Lower leg skin (tissue), 4 donors: Measurements from ENCODE around the gene KATNIP. TPM values are rescaled to one million over a fixed set of nuclear protein-coding genes. Genes with fewer than 3 reads are reported as not detected.

Experiments used
- DNase-seq, 2 donors: peaks; one replicate each; pipeline ENCODE4 v3.0.0-alpha.2; 2019; ENCODE audit warnings: low spot score in 2 of 2
- H3K4me3 ChIP-seq: fragments of 200-600 bp; sonication (generic); 2 replicates; pipeline ENCODE4 v1.5.1; 2017; ENCODE audit warnings: mild to moderate bottlenecking, low read depth; ENCODE audit not compliant: poor library complexity, severe bottlenecking
- POLR2A ChIP-seq, 2 donors: fragments of 450-650 bp; IDR thresholded peaks; one replicate each; pipeline ENCODE4 v1.6.1; 2016 to 2017; ENCODE audit warnings: antibody characterized with exemption in 2 of 2, mild to moderate bottlenecking in 1 of 2, moderate library complexity in 1 of 2
- WGBS, 2 donors: methylation state at CpG; one replicate each; pipeline ENCODE4 v1.1.5; 2018; 5-methylcytosine and 5-hydroxymethylcytosine counted together
- intact Hi-C: fragments of 100-400 bp; cut with DNase I; formaldehyde crosslinking; loops from one replicate; pipeline ENCODE4 v1.15.0; 2023; ENCODE audit warnings: low total_unique reads
- total RNA-seq, 4 donors: library from RNA; depleted of rRNA; stranded (reverse); fragments of >200 nt; gene quantifications; one replicate each; pipeline ENCODE4 v1.1.0, GENCODE V29; 2016
- TF ChIP-seq, protein P1 (sequence below), 3 donors: fragments of 450-650 bp; IDR thresholded peaks; one replicate each; pipeline ENCODE4 v1.5.1; 2016; ENCODE audit warnings: antibody characterized with exemption in 3 of 3, mild to moderate bottlenecking in 3 of 3, moderate library complexity in 2 of 3

KATNIP gene
- total RNA-seq, 4 donors from 2014 or later = 18.5 to 33.6 (median 25.1) TPM

DNA sequence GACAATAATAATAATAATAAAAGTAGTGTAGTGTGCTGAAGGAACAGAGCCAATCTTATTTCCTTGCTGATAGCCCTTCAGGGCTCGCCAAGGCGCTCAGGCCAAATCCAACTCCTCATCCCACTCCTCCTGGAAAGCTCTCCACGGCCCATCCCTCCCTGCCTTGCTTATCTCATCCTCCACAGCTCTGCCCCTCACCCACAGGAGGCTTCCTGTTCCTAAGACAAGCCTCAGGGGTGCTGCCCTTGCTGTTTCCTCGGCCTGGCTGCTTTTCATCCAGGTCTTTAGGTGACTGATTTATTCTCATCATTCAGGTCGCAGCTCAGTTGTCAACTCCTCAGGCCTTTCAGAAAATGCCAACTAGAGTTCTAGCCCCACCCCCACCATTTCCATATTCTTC lies 11.4 kb upstream of the KATNIP start:
- intact Hi-C loops = no loop called here
- no peak for TF ChIP-seq POLR2A (IDR thresholded peaks at IDR 0.05)
- TF ChIP-seq, protein P1, sequence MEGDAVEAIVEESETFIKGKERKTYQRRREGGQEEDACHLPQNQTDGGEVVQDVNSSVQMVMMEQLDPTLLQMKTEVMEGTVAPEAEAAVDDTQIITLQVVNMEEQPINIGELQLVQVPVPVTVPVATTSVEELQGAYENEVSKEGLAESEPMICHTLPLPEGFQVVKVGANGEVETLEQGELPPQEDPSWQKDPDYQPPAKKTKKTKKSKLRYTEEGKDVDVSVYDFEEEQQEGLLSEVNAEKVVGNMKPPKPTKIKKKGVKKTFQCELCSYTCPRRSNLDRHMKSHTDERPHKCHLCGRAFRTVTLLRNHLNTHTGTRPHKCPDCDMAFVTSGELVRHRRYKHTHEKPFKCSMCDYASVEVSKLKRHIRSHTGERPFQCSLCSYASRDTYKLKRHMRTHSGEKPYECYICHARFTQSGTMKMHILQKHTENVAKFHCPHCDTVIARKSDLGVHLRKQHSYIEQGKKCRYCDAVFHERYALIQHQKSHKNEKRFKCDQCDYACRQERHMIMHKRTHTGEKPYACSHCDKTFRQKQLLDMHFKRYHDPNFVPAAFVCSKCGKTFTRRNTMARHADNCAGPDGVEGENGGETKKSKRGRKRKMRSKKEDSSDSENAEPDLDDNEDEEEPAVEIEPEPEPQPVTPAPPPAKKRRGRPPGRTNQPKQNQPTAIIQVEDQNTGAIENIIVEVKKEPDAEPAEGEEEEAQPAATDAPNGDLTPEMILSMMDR (IDR thresholded peaks at IDR 0.05) = no peak

DNA sequence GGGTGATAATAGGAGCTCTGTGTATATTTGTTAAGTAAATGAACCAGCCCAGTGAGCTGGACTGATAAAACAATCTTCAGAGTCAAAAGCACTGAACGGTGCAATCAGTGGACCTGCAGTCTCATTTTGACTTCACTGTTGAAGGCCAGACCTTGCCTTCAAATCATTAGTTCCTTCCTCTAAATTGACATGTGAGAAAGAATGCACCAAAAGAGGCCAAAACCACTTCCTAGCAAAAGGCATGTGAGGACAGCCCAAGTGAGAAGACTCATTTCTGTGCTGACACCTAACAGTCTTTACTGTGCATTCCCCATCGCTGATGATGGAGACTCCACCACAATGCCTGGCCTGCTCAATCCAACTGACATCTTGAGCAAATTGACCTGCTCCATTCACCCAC lies 10.8 kb upstream of the KATNIP start:
- no peak overlapping the region for H3K4me3 ChIP-seq
- intact Hi-C loops = no loop called here
- no peak for DNase-seq
- TF ChIP-seq, protein P1 (IDR thresholded peaks at IDR 0.05) = no peak
- no peak for TF ChIP-seq POLR2A (IDR thresholded peaks at IDR 0.05)
- WGBS, 2 donors = 85 to 86% methylated on average over 2 of the region's 2 CpGs

More for the DNA sequence above, 11.4 kb upstream of the KATNIP start:
- 71 to 72% methylated on average over 5 of the region's 5 CpGs for WGBS, 2 donors
- no peak for DNase-seq
- H3K4me3 ChIP-seq = no peak overlapping the region

DNA sequence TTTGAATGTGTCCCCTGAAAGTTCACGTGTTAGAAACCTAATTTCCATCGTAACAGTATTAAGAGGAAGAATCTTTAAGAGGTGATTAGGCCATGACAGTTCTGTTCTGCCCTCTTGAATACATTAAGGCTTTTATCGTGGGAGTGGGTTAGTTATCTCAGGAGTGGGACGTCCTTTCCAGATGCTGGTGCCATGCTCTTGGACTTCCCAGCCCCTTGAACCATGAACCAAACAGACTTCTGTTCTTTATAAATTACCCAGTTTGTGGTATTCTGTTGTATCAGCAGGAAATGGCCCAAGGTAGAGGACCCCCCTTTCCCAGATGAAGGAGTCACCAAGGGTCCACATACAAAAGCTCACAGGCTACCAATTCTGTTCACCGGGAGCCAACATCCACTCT lies 10.3 kb upstream of the KATNIP start:
- no peak for DNase-seq
- WGBS, 2 donors = 76 to 87% methylated on average over 5 of the region's 5 CpGs
- no peak overlapping the region for H3K4me3 ChIP-seq
- no peak for TF ChIP-seq POLR2A (IDR thresholded peaks at IDR 0.05)
- TF ChIP-seq, protein P1 (IDR thresholded peaks at IDR 0.05) = no peak
- intact Hi-C loops = no loop called here

DNA sequence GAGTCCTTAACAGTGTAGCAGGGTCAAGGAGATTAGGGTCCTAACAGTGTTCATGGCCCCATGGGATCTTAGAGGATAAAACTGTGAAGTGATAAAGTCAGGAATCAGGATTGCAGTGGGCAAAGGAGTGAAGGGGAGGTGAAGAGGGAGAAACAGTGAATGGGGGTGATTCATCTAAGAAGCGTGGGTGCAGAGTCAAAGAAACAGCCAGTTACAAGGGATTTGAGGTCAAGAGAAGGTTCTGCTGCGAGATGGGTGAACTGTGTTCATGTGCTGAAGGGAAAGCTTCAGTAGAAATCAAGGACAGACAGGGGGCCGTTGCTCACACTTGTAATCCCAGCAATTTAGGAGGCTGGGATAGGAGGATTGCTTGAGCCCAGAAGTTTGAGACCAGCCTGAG lies 6.1 kb upstream of the KATNIP start:
- no peak for DNase-seq
- TF ChIP-seq POLR2A (IDR thresholded peaks at IDR 0.05) = no peak
- TF ChIP-seq, protein P1 (IDR thresholded peaks at IDR 0.05) = no peak
- 92 to 94% methylated on average over 3 of the region's 3 CpGs for WGBS, 2 donors
- intact Hi-C loops = no loop called here
- no peak overlapping the region for H3K4me3 ChIP-seq

DNA sequence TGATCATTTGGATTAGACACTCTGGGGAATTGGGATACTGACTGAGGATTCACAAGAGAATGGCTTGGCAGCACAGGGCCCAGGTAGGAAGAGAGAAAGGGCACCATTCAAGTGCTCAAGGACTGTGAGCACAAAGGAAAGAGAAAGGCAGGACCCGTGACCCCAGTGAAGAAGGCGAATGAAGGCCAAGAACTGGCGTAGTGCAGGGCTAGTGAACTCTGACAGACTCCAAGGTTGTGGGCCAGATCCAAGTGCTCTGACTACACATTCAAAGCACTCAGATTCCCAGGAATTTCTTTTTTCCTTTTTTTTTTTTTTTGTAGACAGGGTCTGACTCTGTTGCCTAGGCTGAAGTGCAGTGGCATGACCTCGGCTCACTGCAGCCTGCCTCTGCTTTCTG lies 5.3 kb upstream of the KATNIP start:
- TF ChIP-seq, protein P1 (IDR thresholded peaks at IDR 0.05) = no peak
- TF ChIP-seq POLR2A (IDR thresholded peaks at IDR 0.05) = no peak
- H3K4me3 ChIP-seq = no peak overlapping the region
- 91 to 92% methylated on average over 4 of the region's 4 CpGs for WGBS, 2 donors
- DNase-seq = no peak
- intact Hi-C loops = loop anchor here (1.0 kb wide), 1 partner anchor 21 kb away; no protein-coding TSS in a partner anchor

DNA sequence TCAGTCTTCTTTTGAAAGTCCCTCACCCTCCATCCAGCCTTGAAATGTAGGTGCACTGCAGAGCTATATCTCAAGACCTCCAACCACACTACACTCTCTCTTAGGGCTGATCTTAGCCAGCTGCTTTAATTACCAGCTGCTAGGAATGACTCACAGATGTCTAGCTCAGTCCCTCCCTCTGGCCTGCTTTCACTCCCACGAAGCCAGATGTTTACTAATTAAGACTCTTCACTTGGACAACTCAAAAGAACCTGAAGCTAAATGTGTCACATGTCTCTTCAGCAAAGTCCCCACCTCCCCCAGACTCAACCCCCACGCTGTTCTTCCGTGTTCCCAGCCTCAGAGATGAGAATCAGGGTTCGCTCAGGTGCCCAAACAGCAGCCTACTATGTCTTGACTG lies 2.8 kb upstream of the KATNIP start:
- H3K4me3 ChIP-seq = no peak overlapping the region
- TF ChIP-seq, protein P1 (IDR thresholded peaks at IDR 0.05) = no peak
- TF ChIP-seq POLR2A (IDR thresholded peaks at IDR 0.05) = no peak
- 24 to 27% methylated on average over 4 of the region's 4 CpGs for WGBS, 2 donors
- intact Hi-C loops = no loop called here
- peak in 1 of 2 donors; percentile 23 for DNase-seq
